Inferior parietal cortex (tissue), 1 donor: ENCODE data around the gene TPO.
"Not testable (repeated sequence)": the region's sequence is repeated elsewhere in the genome, so short reads cannot be mapped to it uniquely, and the experiment has no call there.

Experiments
- DNase-seq: peaks from one replicate; pipeline ENCODE4 v3.0.0-alpha.2; 2016; ENCODE audit errors: extremely low spot score

Gene TPO

GRCh38 chr2:1413156-1413710 is at the start of gene TPO:
TSS of gene TPO (plus strand) at chr2:1413463. CDS start at chr2:1414409, 946 bp downstream.
- DNase-seq = no peak

- peak; percentile 77 for DNase-seq
Observed at GRCh38 chr2:1366546-1367134, 46.6 kb upstream of the TPO start.

GRCh38 chr2:1367601-1368000 is 45.7 kb upstream of the TPO start:
- no peak for DNase-seq

GRCh38 chr2:1369905-1370304 is 43.4 kb upstream of the TPO start:
- DNase-seq = no peak

GRCh38 chr2:1370461-1370860 is 42.8 kb upstream of the TPO start:
- peak; percentile 28 for DNase-seq

GRCh38 chr2:1371082-1371481 is 42.2 kb upstream of the TPO start:
- no peak for DNase-seq

- DNase-seq = no peak
Observed at GRCh38 chr2:1373830-1374229, 39.4 kb upstream of the TPO start.

- no peak for DNase-seq
Observed at GRCh38 chr2:1374287-1374686, 39.0 kb upstream of the TPO start.

GRCh38 chr2:1375794-1376193 is 37.5 kb upstream of the TPO start:
- no peak for DNase-seq

- DNase-seq = no peak
Observed at GRCh38 chr2:1377473-1377872, 35.8 kb upstream of the TPO start.

- DNase-seq = no peak
Observed at GRCh38 chr2:1378456-1379150, 34.7 kb upstream of the TPO start.

- no peak for DNase-seq
Observed at GRCh38 chr2:1381644-1382043, 31.6 kb upstream of the TPO start.

- not testable (repeated sequence) for DNase-seq
Observed at GRCh38 chr2:1387954-1388725, 25.1 kb upstream of the TPO start.

- not testable (repeated sequence) for DNase-seq
Observed at GRCh38 chr2:1390118-1390517, 23.1 kb upstream of the TPO start.

GRCh38 chr2:1393321-1393720 is 19.9 kb upstream of the TPO start:
- no peak for DNase-seq

GRCh38 chr2:1394709-1395408 is 18.4 kb upstream of the TPO start:
- no peak for DNase-seq

- DNase-seq = no peak
Observed at GRCh38 chr2:1397350-1397749, 15.9 kb upstream of the TPO start.

- no peak for DNase-seq
Observed at GRCh38 chr2:1398191-1398590, 15.1 kb upstream of the TPO start.

GRCh38 chr2:1400943-1401735 is 12.1 kb upstream of the TPO start:
- DNase-seq = no peak

GRCh38 chr2:1402064-1402463 is 11.2 kb upstream of the TPO start:
- DNase-seq = no peak

- DNase-seq = no peak
Observed at GRCh38 chr2:1403565-1403964, 9.7 kb upstream of the TPO start.
